Renal cortex interstitium (tissue), 11 donors: Measurements from ENCODE around the gene SPEM2. TPM values are rescaled to one million over a fixed set of nuclear protein-coding genes. Genes with fewer than 3 reads are reported as not detected.

Experiments
- DNase-seq, 11 donors: peaks; one replicate each; pipeline ENCODE4 v3.0.0-alpha.2; 2013; ENCODE audit warnings: low read depth in 9 of 11, low spot score in 4 of 11; ENCODE audit errors: extremely low read depth in 1 of 11
- polyA plus RNA-seq, 3 donors: library from polyadenylated mRNA; unstranded; fragments of 120-200 nt; gene quantifications; one replicate each; pipeline ENCODE4 v1.2.1, GENCODE V29; 2013; ENCODE audit not compliant: insufficient read length in 3 of 3

SPEM2 gene
- polyA plus RNA-seq, 3 donors, result not detected

DNA sequence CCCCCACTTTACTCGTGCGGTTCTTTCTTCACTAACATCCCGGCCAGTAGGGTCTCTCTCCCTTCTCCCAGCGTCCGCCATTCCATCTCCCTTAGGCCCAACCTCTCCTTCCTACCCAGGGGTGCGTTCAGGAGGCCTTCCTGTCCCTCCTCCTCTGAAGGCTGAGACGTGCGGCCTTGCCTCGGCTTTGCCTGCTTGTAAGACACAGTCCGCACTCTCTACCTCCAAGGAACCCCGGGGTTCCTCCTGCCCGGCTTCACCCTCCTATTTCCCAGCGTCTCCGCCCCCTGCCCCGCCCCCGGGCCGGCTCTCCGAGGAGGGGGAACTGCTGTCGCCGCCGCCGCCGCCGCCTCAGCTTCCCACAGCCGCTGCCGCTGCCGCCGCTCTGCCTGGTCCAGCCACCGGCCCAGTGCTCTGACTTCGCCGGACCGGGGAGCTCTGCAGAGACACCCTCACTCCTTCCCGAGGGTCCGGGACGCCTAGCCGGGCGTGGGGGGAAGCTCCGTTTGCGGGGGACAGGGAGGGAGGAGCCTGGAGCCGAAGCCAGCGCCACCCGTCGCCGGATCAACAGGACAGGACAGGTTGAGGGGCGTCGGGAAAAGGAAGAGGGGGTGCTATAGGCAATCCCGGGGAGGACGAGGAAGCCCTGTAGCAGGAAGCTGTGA lies 12.7 kb downstream of the SPEM2 start:
- no peak for DNase-seq

DNA sequence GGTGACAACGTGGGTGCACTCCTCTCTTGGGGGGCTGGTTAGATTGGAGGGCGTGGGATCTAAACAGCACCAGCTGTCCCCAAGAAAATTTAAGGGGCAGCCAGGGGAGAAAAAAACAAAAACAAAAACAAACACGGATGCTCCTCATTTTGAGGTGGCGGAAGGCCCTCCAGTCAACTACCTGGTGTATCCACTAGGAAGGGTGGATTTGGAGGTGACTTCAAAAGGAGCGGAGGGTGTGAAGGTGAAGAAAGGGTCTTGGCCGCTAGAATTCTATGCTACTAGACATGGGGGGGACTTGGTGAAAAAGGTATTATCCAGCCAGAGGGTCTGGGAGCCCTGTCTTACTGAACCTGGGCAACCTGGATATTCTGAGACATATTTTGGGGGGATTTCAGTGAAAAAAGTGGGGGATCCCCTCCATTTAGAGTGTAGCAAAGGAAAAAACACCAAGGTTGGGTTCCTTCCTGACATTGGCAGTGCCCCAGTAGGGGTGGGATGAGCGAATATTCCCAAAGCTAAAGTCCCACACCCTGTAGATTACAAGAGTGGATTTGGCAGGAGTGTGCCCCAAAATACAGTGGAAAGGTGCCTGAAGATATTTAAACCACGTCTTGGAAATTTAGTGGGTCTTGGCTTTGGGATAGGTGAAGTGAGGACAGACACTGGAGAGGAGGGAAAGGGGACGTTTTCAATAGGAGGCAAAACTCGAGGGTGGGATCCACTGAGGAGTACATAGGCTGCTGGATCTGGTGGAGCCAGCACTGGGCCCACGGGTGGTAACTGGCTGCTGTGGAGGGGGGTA lies 13.4 kb downstream of the SPEM2 start:
- no peak for DNase-seq

DNA sequence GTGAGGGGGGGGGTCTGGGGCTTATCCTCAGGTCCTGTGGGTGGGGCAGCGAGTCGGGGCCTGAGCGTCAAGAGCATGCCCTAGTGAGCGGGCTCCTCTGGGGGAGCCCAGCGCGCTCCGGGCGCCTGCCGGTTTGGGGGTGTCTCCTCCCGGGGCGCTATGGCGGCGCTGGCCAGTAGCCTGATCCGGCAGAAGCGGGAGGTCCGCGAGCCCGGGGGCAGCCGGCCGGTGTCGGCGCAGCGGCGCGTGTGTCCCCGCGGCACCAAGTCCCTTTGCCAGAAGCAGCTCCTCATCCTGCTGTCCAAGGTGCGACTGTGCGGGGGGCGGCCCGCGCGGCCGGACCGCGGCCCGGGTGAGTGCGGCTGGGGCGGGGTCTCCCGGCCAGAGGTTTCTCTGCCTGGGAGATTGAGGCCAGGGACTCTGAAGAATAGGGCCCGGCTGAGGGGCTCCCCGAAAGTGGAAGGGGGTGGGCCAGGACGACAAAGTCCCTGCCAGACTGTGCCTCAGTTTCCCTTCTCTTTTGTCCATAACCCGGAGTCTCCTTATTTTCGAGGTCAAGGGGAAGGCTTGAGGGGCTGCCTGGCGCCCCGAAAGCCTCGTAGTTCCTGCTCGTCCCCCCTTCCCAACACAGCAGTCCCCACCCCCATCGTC lies 14.2 kb downstream of the SPEM2 start, which contains the start of gene FGF11:
Gene FGF11, plus strand, starts transcription at position 51 of the 651 bp plus-strand sequence. Its CDS starts 109 bp downstream, at position 160.
- DNase-seq, result no peak

DNA sequence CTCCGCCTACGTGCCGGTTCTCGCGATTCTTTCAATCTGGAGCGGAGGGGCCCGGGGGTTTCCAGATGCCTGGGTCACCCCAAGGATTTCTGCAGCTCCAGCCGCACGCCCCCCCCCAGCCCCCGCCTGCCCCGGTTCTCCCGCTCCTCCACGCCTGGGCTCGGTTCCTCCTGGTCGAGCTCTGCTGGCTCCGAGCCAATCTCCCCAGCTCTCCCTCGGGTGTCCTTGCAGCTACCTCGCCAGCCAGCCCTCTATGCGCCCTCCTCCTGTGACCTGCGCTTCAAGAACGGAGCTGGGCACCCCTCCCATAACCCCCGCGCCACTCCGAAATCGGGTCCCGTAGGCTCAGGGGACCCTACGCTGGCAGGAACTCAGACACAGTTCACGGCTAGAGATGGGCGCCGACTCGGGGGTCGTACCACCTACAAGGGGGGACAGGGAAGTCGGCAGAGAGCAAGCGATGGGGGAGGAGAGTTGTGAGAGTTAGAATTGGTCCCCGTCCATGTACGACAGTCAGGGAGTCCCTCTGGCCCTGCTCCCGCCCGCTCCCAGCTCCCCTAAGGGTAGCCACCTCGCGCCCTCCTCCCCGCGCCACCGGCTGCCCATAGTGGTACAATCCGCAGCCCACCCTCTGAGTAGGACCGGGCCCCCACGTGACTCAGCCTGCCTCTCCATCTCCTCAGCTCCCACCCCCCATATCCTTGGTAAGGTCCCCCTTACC lies 14.9 kb downstream of the SPEM2 start:
- no peak for DNase-seq

DNA sequence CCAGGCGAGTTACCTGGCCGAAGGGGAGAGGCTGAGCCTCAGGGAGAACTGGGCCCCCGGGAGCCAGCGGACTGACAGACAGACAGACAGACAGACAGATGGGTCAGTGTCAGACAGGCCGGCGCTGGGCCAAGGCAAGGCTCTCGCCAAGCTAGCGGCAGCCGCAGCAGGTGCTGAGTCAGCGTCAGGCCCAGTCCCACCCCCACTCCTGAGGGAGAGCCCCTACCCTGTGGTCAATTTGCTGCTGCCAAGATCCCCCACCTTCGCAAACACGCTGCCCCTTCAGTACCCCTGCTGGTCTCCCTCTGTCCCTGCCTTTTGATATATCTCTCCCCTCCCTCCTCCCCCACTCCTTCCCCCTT lies 15.4 kb downstream of the SPEM2 start:
- DNase-seq, result no peak

DNA sequence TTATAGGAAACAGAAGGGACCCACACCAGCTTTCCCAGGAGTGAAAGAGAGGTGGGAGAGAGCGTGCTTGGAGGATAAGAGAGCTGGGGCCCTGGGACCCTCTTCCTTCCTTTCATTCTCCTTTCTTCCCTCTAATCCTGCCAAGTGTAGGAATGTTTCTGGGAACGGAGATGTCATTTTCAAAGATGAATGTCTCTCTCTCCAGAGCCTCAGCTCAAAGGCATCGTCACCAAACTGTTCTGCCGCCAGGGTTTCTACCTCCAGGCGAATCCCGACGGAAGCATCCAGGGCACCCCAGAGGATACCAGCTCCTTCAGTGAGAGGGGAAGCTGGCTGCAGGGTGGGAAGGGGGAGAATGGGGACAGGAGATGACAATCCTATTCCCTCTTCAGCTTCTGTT lies 15.8 kb downstream of the SPEM2 start:
- DNase-seq, result no peak

DNA sequence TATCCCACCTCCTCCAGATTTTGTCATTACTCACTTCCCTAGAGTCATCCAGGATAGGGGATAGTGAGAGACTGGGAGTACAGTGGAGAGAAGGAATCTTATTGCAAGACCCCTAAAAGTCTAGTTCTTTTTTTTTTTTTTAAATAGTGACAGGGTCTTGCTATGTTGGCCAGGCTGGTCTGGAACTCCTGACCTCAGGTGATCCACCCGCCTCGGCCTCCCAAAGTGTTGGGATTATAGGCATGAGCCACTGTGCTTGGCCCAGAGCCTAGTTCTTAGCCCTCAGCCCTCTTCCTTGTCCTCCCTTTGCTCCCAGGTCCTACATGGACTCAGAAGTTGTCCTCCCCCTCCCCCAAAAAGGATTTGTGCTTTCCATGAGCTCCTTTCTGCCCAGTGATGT lies 16.7 kb downstream of the SPEM2 start:
- no peak for DNase-seq

DNA sequence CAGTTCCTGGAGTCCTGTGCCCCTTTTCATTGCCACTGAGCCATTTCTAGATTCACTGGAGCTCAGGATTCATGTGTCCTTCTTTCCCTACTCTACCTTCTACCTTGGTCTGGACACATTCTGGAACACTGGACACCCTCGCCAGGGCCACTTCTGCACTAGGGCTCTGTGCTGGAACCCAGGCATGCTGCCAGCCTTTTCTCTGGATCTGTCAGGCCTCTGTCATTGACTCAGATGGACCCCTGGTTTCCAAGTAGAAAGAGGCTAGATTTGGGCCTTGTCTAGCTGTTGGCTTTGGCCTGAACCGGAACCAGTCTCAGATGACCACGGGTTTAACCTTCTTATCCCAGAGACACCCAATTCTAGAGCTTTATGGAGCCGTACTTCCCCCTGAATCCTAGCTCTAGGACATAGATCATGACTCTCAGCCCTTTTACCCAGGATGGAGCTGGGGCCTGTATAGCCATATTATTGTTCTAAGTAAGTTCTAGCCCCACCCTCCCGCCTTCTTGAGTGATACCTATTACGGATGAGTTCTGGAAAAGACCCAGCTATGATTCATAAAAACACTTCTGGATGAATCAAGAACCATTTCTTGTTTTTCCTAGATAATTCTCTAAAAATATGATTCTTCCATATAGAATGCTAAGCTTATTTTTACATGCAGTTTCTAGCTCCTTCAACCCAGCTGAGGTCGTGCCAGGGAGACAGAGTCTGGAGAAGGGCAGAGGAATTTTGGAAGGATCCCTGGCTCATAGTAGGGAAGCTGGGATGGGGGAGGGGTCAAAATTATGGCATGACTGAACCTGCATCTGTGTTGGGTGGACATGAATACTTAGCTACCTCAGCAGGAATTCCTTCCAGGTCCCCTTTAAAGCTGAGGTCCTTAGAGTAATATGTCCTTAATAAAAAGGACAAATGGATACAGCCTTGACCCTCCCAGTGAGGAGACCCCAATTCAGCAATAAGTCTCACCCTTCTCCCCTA lies 18.4 kb downstream of the SPEM2 start:
- DNase-seq, result no peak

DNA sequence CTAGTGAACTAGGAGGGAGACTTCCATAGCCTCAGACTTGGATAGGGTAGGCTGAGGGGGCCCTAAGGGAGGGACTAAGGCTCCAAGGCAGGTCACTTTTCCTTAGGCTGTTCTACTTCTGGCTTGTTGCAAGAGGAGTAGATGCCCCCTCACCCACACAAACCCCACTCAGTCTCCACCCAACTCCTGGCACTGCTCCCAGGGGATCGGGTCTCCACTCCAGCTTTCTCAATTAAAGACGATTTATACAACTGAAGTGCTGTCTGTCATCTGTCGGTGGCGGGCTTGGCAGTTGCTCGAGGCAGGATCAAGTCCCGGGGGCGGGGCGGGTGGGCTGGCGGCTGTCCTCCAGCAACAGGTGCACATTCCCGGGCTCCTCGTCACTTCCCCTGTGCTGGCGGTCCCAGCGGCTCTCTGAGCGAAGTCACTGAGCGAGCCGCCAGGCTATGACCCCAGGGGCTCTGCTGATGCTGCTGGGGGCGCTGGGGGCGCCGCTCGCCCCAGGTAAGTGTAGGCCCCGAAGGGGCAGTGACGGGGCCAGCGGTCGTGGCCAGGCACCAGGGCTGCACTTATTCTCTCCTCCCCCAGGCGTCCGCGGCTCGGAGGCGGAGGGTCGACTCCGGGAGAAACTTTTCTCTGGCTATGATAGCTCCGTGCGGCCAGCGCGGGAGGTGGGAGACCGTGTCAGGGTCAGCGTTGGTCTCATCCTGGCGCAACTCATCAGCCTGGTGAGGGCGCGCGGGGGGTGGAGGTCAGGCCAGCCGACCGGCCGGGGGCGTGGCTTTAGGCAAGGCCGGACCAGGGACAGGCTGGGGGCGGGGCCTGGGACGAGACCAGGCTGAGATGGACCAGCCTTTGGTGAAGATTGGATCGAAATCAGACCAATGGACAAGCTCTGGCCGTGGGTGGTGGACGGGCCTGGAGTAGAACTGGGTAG lies 19.5 kb downstream of the SPEM2 start, which contains the start of gene CHRNB1:
Gene CHRNB1, plus strand, starts transcription at position 380 of the 937 bp plus-strand sequence. Its CDS starts 67 bp downstream, at position 447.
- no peak for DNase-seq

DNA sequence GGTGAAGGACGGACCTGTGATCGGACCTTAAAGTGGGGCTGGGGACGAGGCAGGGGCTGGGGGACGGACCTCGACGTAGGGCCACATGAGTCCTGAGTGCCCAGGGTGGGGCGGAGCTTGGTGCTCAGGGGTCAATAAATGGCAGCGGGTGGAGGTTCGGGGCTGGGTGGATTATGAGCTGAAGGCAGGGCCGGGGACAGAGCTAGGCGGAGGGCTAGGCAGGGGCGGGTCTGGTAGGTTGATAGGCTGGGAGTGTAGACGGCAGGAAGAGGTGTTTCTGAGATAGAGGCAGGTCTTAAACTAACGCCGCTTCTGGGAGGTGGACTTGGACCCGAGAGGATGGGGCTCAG lies 20.2 kb downstream of the SPEM2 start:
- no peak for DNase-seq

DNA sequence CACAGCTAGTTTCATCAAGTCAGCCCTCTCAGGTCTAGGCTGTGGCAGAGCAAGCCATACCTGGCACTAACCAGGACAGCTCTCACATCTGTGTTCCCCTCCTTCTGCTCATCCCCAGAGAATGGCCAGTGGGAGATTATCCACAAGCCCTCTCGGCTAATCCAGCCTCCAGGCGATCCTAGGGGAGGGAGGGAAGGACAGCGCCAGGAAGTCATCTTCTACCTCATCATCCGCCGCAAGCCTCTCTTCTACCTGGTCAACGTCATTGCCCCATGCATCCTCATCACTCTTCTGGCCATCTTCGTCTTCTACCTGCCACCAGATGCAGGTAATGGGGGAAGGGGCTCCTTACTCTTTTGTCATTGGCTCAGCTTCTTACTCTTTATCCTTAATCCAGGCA lies 23.0 kb downstream of the SPEM2 start:
- DNase-seq, result no peak

DNA sequence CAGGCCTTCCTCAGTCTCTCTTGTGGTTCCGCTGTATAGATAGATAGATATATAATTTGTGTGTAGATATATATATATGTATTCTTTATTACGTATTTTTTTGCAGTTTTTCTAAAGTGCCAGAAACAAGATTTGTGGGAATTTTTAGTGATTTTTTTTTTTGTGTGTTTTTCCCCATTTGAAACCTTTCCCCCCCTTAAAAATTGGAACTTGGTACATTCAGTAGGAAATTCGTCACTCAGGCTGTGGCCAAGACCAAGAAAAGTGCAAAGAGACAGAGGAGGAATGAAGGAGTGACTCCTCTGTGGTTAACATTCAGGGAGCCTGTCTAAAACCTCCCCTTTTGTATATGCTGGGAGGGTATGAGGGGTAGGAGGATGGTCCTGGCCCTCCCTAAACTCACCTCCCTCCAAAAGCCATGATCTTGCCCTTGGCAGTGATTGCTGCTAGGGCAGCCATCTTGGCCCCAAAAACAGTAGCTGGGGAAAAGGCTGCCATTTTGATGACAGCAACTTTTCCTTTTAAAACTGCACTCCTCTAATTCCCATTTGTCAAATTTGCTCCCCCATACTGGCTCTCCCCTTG lies 34.6 kb downstream of the SPEM2 start:
- no peak for DNase-seq

DNA sequence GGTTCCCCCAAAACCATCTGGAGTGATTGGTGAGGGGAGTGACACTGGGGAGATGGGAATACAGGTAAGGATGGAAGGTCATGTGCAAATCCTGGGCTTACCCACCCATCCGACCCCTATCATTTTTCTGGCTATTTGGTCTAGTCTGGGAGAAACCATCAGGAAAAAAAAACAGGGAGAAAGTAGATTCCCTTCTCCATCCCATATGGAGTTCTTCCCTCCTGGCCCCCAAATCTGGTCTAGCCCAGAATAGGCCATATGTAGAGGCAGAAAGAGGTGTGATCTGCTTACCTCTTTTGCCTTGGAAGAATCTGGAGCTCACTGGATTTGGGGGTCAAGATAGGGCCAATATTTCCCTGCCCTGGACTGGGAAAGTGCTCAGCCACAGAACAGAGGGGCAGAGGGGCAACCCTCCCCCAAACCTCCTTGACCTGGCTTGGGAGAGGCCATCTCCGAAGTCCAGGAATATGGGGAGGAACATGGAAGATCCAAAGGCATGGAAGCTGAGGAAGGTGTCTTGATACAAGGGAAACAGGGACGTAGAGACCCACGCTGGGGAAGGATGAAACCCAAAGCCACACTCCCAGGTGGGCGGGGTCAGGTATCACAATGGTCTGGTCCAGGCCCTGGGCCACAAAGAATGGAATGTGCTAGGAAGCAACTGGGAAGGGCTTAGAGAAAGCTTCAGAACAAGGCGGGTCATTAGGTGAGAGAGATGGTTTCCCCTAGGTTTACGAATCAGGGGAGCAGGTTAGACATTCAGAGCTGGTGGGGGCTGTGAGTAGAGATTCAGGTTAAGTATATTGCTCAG lies 35.6 kb downstream of the SPEM2 start:
- DNase-seq, result no peak

DNA sequence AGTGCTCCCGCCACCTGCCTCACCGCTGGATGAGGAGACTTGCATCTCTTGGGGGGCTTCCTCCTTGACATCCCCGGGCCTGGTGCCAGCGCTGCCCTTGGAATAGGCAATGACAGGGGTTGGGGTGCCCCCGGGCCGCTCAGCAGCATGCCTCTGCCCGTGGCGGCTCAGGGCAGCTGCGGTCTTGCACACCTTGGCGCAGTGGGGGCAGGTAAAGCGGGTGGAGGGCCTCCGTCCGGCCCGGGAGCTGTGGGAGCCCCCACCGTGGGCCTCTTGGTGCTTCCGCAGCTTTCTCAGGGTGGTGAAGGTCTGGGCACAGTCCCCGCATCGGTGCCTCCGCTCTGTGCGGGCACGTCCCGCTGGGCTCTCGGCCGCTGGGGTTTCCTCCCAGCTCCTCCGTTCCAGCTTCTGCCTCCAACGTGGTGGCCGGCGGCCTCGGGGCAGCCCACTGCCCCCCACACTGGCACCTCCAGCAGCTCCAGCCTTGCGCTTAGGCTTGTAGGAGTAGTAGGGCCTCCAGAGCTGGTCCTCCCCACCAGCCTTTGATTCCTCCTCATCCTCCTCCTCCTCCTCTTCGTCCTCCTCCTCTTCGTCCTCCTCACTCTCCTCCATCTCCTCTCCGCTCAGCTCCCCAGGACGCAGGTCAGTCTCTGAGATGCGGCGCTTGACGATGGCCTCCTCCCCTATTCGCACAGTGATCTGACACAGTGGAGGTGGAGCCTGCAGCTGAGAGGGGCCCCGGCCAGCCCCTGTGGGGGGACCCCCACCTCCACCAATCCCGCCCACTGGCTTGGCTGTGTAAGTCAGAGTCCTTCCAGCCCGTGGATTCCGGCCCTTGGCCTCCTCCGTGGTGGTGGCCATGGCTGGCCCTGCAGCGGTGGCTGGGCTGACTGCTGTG lies 37.3 kb downstream of the SPEM2 start:
- no peak for DNase-seq

DNA sequence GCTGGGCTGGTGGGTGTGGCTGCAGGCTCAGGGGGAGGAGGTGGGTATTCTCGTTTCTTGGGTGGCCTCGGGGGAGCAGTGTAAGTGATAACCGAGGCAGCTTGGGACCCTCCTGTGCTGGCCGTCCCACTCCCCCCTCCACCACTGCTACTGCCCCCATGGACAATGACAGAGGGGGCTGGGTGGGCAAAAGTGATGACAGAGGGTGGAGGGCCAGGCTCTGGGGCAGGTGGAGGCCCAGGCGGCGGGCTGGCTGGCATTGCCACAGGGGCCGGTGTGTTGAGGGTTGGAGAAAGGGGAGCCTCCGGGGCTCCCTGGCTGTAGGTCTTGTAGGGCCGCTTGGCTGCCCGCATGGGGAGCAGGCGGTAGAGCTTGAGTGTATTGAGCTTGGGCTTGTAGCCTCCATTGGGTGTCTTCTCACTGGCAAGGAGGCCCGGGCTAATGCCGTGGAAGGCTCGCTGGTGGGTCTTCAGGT lies 38.0 kb downstream of the SPEM2 start:
- no peak for DNase-seq
